ENCODE results near the gene ACAA1.
"Not testable (repeated sequence)": the region's sequence is repeated elsewhere in the genome, so short reads cannot be mapped to it uniquely, and the experiment has no call there.

ACAA1 gene

GRCh38 chr3:38136777-38137614 is at the start of gene ACAA1:
Gene ACAA1, minus strand, starts transcription at chr3:38137127. Its CDS starts 92 bp downstream, at chr3:38137035.
- DNase-seq (ENCODE audit: low spot score): peak; percentile 98

GRCh38 chr3:38177181-38177580 is 40.3 kb upstream of the ACAA1 start:
- no peak for DNase-seq (ENCODE audit: low spot score)

- no peak for DNase-seq (ENCODE audit: low spot score)
Observed at GRCh38 chr3:38173834-38174418, 37.0 kb upstream of the ACAA1 start.

- no peak for DNase-seq (ENCODE audit: low spot score)
Observed at GRCh38 chr3:38171622-38172021, 34.7 kb upstream of the ACAA1 start.

- no peak for DNase-seq (ENCODE audit: low spot score)
Observed at GRCh38 chr3:38170722-38171121, 33.8 kb upstream of the ACAA1 start.

- DNase-seq (ENCODE audit: low spot score): no peak
Observed at GRCh38 chr3:38169027-38169317, 32.0 kb upstream of the ACAA1 start.

GRCh38 chr3:38168151-38169026 is 31.5 kb upstream of the ACAA1 start:
- DNase-seq (ENCODE audit: low spot score): peak; percentile 36

GRCh38 chr3:38167591-38167990 is 30.7 kb upstream of the ACAA1 start:
- no peak for DNase-seq (ENCODE audit: low spot score)

- peak; percentile 63 for DNase-seq (ENCODE audit: low spot score)
Observed at GRCh38 chr3:38165722-38166387, 28.9 kb upstream of the ACAA1 start.

- DNase-seq (ENCODE audit: low spot score): peak; percentile 96
Observed at GRCh38 chr3:38164952-38165721, 28.2 kb upstream of the ACAA1 start, which contains the start of gene OXSR1. Gene OXSR1, plus strand, starts transcription at chr3:38165537. Its CDS starts 340 bp downstream, at chr3:38165877.

- no peak for DNase-seq (ENCODE audit: low spot score)
Observed at GRCh38 chr3:38164643-38164951, 27.7 kb upstream of the ACAA1 start.

- DNase-seq (ENCODE audit: low spot score): no peak
Observed at GRCh38 chr3:38163841-38164642, 27.1 kb upstream of the ACAA1 start.

GRCh38 chr3:38163117-38163840 is 26.4 kb upstream of the ACAA1 start:
- no peak for DNase-seq (ENCODE audit: low spot score)

GRCh38 chr3:38160704-38161103 is 23.8 kb upstream of the ACAA1 start:
- DNase-seq (ENCODE audit: low spot score): not testable (repeated sequence)

GRCh38 chr3:38158472-38158871 is 21.5 kb upstream of the ACAA1 start:
- DNase-seq (ENCODE audit: low spot score): no peak

- no peak for DNase-seq (ENCODE audit: low spot score)
Observed at GRCh38 chr3:38157595-38157994, 20.7 kb upstream of the ACAA1 start.

- no peak for DNase-seq (ENCODE audit: low spot score)
Observed at GRCh38 chr3:38157117-38157516, 20.2 kb upstream of the ACAA1 start.

- no peak for DNase-seq (ENCODE audit: low spot score)
Observed at GRCh38 chr3:38155825-38156224, 18.9 kb upstream of the ACAA1 start.

GRCh38 chr3:38154625-38155255 is 17.8 kb upstream of the ACAA1 start:
- no peak for DNase-seq (ENCODE audit: low spot score)

Measured in hepatic stellate cell (primary cell).